GM19043 (cell line): ENCODE results near the gene STIM1.
"Not testable (repeated sequence)": the region's sequence is repeated elsewhere in the genome, so short reads cannot be mapped to it uniquely, and the experiment has no call there.

Experiments used
- ATAC-seq: cut with Tn5 transposase; IDR thresholded peaks from one replicate; pipeline ENCODE4 v1.9.1; 2021; ENCODE audit warnings: low read depth; ENCODE audit not compliant: unreplicated experiment

Gene STIM1

DNA sequence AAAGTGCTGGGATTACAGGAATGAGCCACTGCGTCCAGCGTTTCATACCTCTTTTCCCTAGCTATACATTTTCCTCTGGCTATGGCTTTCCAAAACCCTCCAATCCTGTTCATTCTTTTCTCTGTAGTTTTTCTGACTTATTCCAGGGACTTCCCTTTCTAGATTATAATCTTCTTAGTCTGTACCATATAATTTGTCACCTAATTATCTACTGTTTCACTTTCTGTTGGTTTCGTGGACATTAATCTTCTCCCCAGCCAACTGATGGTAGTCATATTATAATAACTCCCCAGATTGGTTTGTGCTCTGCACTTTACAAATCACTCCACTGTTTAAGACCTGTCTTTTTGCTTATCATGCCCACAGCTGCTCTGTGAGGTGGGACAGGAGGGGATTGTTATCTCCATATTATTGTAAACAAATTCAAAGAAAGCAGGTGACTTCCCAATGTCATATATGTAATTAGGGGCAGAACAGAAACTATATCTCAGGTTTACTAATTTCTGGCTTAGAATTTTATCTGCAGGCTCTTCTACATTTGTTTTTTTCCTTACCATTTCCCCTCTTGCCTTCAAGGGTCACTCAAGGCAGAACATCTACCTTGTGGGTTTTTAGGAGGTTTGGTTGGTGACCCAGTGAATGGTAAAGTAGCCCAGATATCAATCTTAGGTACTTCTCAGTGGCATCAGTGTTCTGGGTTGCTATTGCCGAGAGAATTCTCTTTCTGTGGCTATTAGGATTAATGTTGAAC lies 23.9 kb downstream of the STIM1 start:
- peak; percentile 40 for ATAC-seq

DNA sequence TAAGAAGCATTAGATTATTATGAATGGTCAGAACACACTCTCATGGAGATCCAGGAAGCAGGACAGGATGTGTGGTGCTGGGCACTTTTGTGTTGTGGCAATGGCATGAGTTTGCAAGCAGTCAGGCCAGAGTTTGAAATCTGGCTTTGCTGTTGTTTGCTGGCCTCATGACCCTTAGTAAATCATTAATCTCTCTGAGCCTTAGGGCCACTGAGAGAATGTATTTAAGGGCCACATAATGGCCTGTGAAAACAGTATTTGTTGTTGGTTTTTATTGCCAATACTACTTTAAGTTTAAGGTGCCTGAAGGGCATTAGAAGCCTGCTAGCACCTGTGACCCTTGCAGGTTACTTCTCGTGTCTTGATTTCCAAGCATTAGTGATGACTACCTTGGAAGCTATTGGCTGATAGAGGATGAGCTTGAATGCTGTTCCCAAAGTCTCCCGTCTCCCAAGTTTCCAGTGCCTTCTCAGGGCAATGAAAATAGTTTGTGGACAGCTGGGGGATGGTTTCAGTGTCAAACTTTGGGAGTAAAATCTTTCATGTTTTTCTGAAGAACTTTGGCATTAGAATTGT lies 24.6 kb downstream of the STIM1 start:
- peak; percentile 49 for ATAC-seq

DNA sequence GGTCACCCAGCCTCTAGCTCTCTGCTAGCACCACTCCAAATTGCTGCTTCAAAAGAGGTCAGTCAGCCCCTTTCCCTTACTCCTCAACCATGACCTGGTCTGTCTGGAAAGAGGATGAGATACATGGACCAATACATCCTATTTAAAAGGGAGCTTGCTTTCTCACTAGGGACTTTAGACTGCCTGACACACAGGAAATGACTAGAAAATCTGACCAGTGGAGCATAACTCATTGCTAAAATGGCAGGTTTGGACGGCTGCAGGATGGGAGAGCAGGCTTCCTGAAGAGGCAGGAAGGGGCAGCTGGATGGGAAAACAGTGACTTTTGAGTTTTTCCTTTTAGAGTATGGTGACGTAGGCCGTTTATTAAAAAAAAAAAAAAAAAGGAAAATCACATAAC lies 25.3 kb downstream of the STIM1 start:
- ATAC-seq = no peak

DNA sequence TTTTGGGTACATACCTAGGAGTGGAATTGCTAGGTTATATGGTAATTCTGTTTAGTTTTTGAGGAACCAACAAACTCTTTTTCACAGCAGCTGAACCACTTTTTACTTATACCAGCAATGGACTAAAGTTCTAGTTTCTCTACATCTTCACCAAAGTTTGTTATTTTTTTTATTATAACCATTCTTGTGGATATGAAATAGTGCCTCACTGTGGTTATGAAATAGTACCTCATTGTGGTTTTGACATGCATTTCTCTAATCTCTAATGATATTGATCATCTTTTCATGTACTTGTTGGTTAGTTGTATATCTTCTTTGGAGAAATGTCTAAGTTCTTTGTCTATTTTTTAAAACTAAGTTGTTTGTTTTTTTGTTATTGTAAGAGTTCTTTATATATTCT lies 27.2 kb downstream of the STIM1 start:
- no peak for ATAC-seq

DNA sequence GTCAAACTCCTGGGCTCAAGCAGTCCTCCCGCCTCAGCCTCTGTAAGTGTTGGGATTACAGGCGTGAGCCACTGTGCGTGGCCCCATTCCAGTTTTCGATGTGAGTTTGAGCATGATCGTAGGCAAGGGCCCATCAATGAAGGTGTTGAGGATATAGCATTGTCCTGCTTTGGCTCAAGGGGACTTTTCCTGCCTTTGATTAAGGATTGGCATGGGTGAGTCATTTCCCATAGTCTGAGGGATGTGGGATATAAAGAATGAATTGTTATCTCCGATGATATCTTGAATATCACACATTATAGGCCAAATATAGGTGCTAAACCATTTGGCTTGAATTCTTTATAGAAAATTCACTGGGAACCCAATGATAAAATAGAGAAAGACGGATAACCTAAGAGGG lies 30.4 kb downstream of the STIM1 start:
- ATAC-seq = no peak

DNA sequence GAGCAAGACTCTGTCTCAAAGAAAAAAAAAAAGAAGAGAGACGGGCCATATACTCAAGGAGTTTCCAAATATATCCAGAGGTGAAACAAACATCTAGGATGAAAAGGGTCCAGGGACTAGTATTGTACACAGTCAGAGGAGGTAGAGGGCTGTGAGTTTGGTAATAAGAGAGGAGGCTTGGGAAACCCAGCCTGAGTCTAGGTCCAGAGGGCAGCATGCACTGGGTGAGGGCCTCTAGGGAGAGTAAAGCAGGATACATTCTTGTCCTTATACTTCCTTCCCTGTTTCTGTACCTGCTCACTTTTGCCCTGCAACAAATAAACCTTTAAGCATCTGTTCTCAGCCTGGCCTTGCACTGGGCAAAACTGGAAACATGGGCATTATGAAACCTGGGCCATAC lies 31.5 kb downstream of the STIM1 start:
- no peak for ATAC-seq

DNA sequence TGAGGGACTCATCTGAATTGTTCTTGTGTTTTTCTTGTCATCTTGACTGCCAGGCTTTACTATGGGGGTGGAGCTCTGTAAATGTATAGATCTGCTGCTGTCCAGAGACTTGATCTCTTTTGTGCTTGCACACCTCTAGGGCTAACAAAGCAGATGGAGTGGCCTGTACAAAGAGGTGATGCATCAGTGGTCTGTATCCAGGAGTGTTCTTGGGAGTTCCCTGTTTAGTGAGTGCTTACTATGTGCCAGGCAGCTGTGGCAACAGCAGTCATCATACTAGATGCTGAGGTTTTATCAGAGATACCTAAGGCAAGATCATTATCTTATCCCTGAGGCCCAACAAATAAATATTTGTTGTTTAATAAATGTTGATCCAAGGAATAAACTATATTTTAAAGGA lies 33.4 kb downstream of the STIM1 start:
- no peak for ATAC-seq

DNA sequence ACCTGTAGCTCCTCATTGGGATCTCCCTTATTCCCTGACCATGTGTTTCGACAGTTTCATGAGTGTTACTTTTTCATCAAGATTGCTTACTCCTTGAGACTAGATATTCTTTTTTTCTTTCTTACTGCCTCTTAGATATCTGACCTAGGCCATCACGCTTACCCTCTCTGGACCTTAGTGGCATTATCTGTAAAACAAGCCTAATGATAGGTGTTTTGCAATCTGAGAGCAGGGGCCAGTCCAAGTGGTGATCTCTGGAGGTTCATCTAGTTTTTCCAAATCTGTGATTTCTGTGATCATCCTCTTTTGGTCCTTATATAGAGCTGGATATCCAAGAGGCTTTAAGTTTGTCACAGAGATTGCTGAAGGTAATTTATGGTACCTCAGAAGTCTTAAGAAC lies 34.5 kb downstream of the STIM1 start:
- no peak for ATAC-seq

DNA sequence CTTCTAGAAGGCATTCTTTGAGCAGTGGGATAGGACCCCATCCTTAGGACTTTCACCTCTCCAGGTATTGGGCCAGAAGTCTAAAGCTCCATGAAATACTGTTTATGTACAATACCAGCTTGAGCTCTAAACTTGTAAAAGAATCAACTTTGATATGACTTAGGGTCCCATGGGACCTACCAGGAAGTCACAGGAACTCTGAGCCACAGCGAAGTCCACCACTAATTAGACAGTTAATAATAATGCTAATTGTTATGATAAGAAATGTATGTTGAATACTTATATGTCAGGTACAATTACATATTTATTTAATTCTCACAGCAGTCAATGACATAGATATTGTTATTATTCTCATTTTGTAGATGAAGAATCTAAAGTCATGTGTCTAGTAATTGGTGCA lies 35.3 kb downstream of the STIM1 start:
- no peak for ATAC-seq

DNA sequence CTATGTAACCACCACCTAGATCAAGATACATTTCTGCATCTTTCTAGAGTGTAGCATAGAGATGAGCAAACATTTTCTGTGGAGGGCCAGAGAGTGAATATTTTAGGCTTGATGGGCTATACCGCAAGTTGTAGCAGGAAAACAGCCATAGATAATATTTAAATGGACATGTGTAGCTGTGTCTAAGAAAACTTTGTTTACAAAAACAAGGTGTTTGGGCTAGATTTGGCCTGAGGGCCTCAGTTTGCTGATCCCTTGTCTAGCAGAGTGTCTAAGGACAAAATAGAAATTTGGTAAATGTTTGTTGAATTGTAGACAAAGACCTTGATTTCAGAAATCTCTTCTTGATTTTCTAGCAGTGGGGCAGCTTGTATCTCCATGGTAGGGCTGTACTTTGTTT lies 36.3 kb downstream of the STIM1 start:
- ATAC-seq = no peak

DNA sequence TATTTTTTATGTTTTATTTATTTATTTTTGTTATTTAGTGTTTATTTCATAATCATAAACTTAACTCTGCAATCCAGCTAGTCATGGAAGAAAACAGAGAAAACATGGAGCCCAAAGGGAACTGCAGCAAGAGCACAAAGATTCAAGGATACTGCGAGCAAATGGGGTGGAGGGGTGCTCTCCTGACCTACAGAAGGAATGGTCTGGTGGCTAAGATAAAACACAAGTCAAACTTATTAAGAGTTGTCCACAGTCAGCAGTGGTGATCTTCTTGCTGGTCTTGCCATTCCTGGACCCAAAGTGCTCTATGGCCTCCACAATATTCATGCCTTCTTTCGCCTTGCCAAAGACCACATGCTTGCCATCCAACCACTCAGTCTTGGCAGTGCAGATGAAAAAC lies 36.7 kb downstream of the STIM1 start:
- ATAC-seq = no peak

DNA sequence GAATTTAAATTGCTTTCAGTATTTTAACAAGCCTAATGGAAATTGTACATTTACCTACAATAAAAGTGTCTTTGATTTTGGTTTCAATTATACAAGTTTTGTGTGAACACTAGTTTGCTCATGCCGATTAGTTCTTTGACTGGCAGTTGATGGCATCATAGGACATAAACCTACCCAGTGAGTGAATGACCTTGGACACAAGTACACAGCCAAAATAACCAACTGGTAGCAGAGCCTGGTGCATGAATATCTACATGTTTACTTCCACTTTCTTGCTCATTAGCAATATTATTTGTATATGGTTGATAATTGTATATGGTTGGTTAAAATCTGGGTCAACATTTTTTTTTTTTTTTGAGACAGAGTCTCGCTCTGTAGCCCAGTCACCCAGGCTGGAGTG lies 37.8 kb downstream of the STIM1 start:
- ATAC-seq = no peak

DNA sequence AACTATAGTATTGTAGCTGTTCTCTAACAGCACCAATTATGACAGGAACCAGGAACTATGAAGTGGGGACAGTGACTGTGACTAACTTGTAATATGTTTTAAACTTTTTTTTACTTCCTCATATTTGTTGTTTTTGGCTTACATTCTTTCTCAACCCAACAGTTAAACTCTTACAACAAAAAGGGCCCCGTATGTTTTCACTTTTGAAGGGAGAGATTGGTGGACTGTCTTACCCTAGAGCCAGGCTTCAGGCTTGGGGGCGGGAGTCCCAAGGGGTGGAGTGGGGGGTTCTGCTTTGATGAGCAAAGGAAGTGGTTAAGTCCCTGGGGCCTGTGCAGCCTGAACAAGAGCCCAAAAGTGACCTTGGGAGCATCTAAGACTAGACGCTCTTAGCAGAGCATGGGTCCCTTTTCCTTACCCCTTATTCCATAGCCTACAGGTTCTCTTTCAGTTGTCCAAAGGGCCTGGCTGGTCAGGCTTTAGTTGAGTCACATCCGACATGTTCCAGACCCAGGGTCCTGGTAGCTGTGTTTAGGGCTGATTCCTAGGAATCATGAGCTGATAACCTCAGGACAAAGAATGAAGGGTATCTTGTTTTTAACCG lies 38.8 kb downstream of the STIM1 start:
- peak; percentile 94 for ATAC-seq

DNA sequence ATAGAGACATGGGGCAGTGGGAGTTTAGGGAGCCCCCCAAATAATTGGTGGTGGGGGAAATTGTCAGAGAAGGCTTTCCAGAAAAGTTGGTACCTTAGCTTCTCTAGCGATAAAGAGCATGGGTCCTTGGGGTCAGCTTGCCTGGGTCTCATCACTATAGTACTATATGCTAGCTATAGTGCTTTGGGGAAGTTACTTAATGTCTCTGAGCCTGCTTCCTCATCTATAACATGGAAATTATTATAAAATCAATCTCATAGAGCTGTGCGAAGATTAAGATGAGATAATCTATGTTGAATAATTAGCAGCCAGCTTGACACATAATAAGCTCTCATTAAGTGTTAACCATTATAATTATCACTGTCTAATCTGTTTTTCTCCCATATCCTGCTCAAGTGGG lies 41.2 kb downstream of the STIM1 start:
- ATAC-seq = no peak

DNA sequence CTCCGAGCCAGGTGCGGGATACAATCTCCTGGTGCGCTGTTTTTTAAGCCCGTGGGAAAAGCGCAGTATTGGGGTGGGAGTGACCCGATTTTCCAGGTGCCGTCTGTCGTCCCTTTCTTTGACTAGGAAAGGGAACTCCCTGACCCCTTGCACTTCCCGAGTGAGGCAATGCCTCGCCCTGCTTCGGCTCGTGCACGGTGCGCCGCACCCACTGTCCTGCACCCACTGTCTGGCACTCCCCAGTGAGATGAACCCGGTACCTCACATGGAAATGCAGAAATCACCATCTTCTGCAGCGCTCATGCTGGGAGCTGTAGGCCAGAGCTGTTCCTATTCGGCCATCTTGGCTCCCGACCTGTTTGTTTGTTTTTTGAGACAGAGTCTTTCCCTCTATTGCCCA lies 44.8 kb downstream of the STIM1 start:
- not testable (repeated sequence) for ATAC-seq

DNA sequence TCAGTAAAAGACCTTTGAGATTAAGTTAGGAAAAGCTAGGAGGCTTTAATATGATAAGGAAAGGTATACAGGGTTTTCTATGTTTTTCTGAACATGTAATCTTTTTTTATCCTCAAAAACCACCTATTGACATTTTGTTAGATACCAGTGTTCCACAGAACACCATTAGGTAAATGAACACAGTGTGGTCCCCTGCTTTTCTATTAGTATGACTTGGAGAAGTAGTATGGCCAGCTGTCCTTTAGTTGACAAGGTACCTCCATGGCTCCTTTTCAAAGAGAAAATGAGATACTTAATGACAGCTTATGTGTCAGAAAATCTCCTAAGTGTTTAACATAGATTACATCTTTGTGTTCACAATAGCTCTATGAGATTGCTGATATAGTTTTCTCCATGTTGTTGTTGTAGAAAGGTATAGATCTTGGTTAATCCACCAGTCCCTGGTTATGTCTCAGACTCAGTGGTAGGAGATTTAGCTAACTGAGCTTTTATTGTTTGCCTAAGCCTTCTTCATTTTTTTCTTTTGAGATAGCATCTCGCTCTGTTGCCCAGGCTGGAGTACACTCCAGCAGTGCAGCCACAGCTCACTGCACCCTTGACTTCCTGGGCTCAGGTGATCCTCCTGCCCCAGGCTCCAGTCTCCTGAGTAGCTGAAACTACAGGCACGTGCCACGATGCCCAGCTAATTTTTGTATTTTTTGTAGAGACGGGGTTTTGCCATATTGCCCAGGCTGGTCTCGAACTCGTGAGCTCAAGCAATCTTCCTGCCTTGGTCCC lies 46.0 kb downstream of the STIM1 start:
- no peak for ATAC-seq

DNA sequence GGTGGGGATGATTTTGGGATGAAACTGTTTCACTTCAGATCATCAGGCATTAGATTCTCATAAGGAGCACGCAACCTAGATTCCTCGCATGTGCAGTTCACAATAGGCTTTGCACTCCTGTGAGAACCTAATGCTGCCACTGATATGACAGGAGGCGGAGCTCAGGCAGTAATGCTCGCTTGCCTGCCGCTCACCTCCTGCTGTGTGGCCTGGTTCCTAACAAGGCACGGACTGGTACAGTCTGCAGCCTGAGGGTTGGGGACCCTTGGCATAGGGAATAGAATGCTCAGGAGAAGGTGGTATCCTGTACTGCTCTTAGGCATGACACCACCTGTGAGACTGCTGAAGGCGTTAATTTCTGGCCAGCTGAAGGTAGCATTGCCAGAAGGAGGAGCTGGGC lies 47.0 kb downstream of the STIM1 start:
- ATAC-seq = no peak

DNA sequence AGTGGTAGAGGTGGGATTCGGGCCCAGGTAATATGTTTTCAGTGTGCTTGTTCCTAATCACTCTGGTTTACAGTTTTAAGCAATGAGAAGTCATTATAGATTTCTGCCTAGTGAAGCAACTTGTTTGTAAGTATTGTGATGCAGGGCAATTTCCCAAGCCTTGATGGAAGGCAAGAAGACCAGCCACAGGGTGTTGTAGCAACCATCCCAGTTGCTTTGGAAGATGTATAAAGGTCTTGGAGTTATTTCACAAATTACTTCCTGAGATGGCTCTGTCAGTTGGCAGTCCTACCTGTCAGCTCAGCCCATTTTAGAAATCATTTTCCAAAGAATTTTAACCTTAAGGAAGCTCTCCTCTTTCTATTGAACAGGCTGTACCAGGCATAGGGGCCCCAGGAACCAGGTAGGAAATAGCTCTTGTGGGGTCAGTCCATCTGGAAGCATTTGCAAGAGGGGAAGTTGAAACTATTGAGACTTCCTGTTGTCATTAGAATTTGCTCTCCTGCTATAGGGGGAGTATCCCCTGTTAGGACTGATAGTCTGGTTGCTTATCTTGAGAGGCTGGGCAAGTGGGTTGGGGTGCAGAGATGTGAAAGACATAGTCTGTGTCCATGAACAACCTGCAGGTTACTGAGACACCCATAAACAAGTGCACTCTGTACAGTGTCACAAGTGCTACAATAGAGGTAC lies 47.9 kb downstream of the STIM1 start:
- peak; percentile 43 for ATAC-seq

DNA sequence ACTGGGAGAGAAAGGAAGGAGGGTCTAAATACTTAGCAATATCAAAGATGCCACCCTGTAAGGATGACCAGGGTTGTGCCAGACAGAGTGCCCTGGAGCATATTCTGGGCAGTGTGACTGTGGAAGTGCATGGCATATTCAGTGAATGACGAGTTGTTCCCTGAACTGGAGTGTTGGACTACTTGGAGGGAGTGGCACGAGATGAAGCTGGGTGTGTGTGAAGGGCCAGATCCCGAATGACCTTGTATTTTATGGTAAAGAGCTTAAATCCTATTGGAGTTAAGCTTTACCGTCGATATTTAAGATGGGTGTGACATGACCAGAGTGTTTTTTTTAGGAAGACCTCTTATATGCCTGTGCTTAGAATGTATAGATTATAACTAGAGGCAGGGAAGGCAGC lies 48.8 kb downstream of the STIM1 start:
- no peak for ATAC-seq

DNA sequence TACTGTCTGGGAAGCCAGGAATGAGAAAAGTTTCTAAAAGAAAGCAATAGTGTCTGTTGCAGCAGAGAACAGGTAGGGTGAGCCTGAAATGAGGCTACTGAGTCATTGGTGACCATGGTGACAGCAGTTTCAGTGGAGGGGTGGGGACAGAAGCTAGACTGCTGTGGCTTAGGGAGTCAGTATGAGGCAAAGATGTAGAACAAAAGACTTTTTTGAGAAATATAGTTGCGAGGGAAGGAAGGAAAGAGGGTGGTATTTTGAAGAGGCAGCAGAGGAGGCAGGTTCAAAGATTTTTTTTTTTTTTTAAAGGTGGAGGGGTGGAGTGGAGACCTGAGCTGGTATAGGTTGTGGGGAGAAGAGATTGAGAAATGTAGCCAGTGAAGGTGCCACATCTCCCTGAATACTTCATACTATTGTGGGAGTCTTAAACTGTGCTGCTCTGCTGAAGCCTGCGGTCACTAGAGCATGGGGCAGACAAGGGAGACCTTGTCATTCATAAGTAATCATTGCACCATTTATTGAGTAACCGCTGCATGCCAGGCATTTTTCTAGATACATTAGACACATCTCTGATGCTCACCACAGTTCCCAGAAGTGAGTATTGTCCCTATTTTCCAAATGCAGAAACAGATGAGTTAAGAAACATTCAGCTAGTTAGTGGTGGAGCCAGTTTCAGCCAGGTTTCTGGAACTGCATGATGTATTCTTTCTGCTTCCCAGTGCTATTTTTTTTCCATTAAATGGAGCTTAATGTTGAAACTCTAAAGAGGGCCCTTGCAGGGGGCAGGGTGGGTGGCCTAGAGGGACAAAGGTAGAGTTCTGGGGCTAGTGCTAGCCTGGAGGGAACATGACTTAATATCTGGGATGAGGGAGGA lies 49.9 kb downstream of the STIM1 start:
- ATAC-seq = peak; percentile 80
